GM23338 (cell line): ENCODE results near the gene HHIPL1. TPM values are rescaled to one million over a fixed set of nuclear protein-coding genes. Genes with fewer than 3 reads are reported as not detected.

Experiments used
- ATAC-seq: fragments of 200-7000 bp; cut with Tn5 transposase; 3 replicates; pipeline ENCODE4 v1.9.1; 2020
- DNase-seq: peaks from one replicate; pipeline ENCODE4 v3.0.0-alpha.2; 2015; ENCODE audit warnings: low spot score
- H2AFZ ChIP-seq: fragments of 200-600 bp; sonication (generic); 2 replicates; pipeline ENCODE4 v1.8.0; 2016; ENCODE audit warnings: antibody characterized with exemption, mild to moderate bottlenecking, moderate library complexity
- H3F3A ChIP-seq: fragments of 200-600 bp; sonication (generic); replicated peaks from 2 replicates; pipeline ENCODE4 v1.8.0; 2017; ENCODE audit warnings: antibody characterized with exemption, mixed run types, low read depth
- H3K27ac ChIP-seq: fragments of 200-600 bp; sonication (generic); 2 replicates; pipeline ENCODE4 v1.6.1; 2016; ENCODE audit warnings: low read depth
- H3K27me3 ChIP-seq: fragments of 200-600 bp; sonication (generic); 2 replicates; pipeline ENCODE4 v1.8.0; 2016; ENCODE audit warnings: mild to moderate bottlenecking, mixed run types, moderate library complexity; ENCODE audit not compliant: insufficient read depth
- H3K36me3 ChIP-seq: fragments of 200-600 bp; sonication (generic); 2 replicates; pipeline ENCODE4 v1.8.0; 2016; ENCODE audit warnings: mild to moderate bottlenecking; ENCODE audit not compliant: insufficient read depth
- H3K4me1 ChIP-seq: fragments of 200-600 bp; sonication (generic); 2 replicates; pipeline ENCODE4 v1.8.0; 2016; ENCODE audit warnings: mild to moderate bottlenecking, moderate library complexity; ENCODE audit not compliant: insufficient read depth
- H3K4me2 ChIP-seq: fragments of 200-600 bp; sonication (generic); 2 replicates; pipeline ENCODE4 v1.7.1; 2017; ENCODE audit warnings: mixed run types
- H3K4me3 ChIP-seq: fragments of 200-600 bp; sonication (generic); 2 replicates; pipeline ENCODE4 v1.6.1; 2016; ENCODE audit warnings: mixed run types
- H3K79me2 ChIP-seq: fragments of 200-600 bp; sonication (generic); replicated peaks from 2 replicates; pipeline ENCODE4 v1.8.0; 2017; ENCODE audit warnings: mild to moderate bottlenecking; ENCODE audit not compliant: insufficient read depth
- H3K9me2 ChIP-seq: fragments of 200-600 bp; sonication (generic); 2 replicates; pipeline ENCODE4 v1.8.0; 2017; ENCODE audit not compliant: insufficient read depth
- H4K20me1 ChIP-seq: fragments of 200-600 bp; sonication (generic); replicated peaks from 2 replicates; pipeline ENCODE4 v1.8.0; 2017; ENCODE audit warnings: mild to moderate bottlenecking; ENCODE audit not compliant: insufficient read depth
- H3K27ac Mint-ChIP-seq: 2 replicates; pipeline ENCODE4 v1.8.0; 2020; ENCODE audit warnings: inconsistent platforms, mild to moderate bottlenecking, moderate library complexity, mixed read lengths
- H3K27me3 Mint-ChIP-seq: 3 replicates; pipeline ENCODE4 v1.8.0; 2022; ENCODE audit warnings: low read depth, mild to moderate bottlenecking, moderate library complexity, mixed read lengths, inconsistent platforms; ENCODE audit not compliant: insufficient read depth, poor library complexity
- H3K36me3 Mint-ChIP-seq: 3 replicates; pipeline ENCODE4 v1.8.0; 2021; ENCODE audit warnings: low read depth, mild to moderate bottlenecking, inconsistent platforms, moderate library complexity, mixed read lengths
- H3K4me1 Mint-ChIP-seq: 3 replicates; pipeline ENCODE4 v1.8.0; 2020; ENCODE audit warnings: mild to moderate bottlenecking, inconsistent platforms, mixed read lengths
- H3K4me3 Mint-ChIP-seq: 3 replicates; pipeline ENCODE4 v1.8.0; 2021; ENCODE audit warnings: moderate library complexity, mild to moderate bottlenecking, inconsistent platforms, mixed read lengths
- H3K9me3 Mint-ChIP-seq: 3 replicates; pipeline ENCODE4 v1.8.0; 2020; ENCODE audit warnings: moderate library complexity, mild to moderate bottlenecking, inconsistent platforms, mixed read lengths
- EZH2phosphoT487 ChIP-seq: fragments of 200-600 bp; sonication (generic); IDR thresholded peaks from one replicate; pipeline ENCODE4 v1.8.1; 2018; ENCODE audit warnings: antibody characterized with exemption; ENCODE audit not compliant: unreplicated experiment
- JUNB ChIP-seq: IDR thresholded peaks from one replicate; pipeline ENCODE4 v1.6.1; 2016; ENCODE audit warnings: antibody characterized with exemption; ENCODE audit not compliant: unreplicated experiment
- STAT1 ChIP-seq: IDR thresholded peaks from one replicate; pipeline ENCODE4 v1.6.1; 2016; ENCODE audit warnings: antibody characterized with exemption; ENCODE audit not compliant: unreplicated experiment
- polyA plus RNA-seq: library from polyadenylated mRNA; unstranded; fragments of >200 nt; fragmentation: Nextera tagmentation; extraction: Ambion mirVana; gene quantifications from 2 replicates; pipeline ENCODE4 v1.2.1, GENCODE V29; 2016
- total RNA-seq: library from RNA; depleted of rRNA; stranded (reverse); fragments of >200 nt; shearing (Covaris generic); gene quantifications from 2 replicates; pipeline ENCODE4 v1.2.3, GENCODE V29; 2014
- TF ChIP-seq, protein P1 (sequence below), 2 experiments: fragments of 200-600 bp in 1 of 2; sonication (generic) in 1 of 2; conservative IDR thresholded peaks; 2 replicates each; pipeline versions ENCODE4 v1.5.1 to v1.6.1; 2016 to 2017; ENCODE audit warnings: antibody characterized with exemption in 2 of 2, low read depth in 2 of 2, mild to moderate bottlenecking in 2 of 2, moderate library complexity in 1 of 2
- TF ChIP-seq, protein P2 (sequence below): fragments of 250-450 bp; sonication (Bioruptor Pico); IDR thresholded peaks from 2 replicates; pipeline ENCODE4 v1.5.0; 2020; ENCODE audit warnings: mild to moderate bottlenecking, moderate library complexity

HHIPL1 gene
- total and polyA plus RNA-seq, 2 experiments from 2014 or later = 1.9 to 2.0 TPM

DNA sequence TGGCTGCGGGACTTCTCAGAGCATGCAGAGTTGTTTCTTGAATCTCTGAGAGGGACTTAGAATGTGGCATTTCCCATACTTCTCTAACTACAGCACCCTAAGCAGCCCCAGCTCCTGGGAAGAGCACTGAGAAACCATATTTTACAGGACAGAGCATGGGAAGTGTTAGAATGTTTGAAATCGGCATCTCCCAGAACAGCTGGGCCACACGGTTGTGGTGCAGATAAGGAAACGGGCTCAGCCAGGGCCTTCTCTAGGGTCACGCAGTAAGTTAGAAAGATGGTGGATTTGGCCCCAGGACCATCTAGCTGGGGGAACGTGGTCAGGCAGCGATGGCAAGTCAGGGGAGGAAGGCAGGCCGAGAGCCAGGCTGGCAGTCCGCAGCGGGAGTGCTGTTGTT, 10.5 kb upstream of the HHIPL1 start:
- Histone ChIP-seq H3K4me2 (no peak overlapping the region), H3K4me1 (no peaks in the 10 kb centered on the region), H3K9me2 (no peaks in the 10 kb centered on the region), H4K20me1 (no peaks in the 10 kb centered on the region), H3K4me3 (no peak overlapping the region), H3F3A (no peaks in the 10 kb centered on the region), H3K27me3 (no peaks in the 10 kb centered on the region), H3K79me2 (no peaks in the 10 kb centered on the region), H3K36me3 (no peaks in the 10 kb centered on the region), H2AFZ (no peak overlapping the region), H3K27ac (no peak overlapping the region)
- ATAC-seq (no peak), DNase-seq (no peak)
- peaks cover 4% of the 10 kb centered on the region for H3K27me3 Mint-ChIP-seq
- peaks cover 4% of the 10 kb centered on the region; the same call in 2 of the 3 replicates for H3K4me1 Mint-ChIP-seq
- no peak overlapping the region for H3K27ac Mint-ChIP-seq
- H3K4me3 Mint-ChIP-seq = no peak overlapping the region
- H3K36me3 Mint-ChIP-seq = no peaks in the 10 kb centered on the region
- TF ChIP-seq, protein P1, sequence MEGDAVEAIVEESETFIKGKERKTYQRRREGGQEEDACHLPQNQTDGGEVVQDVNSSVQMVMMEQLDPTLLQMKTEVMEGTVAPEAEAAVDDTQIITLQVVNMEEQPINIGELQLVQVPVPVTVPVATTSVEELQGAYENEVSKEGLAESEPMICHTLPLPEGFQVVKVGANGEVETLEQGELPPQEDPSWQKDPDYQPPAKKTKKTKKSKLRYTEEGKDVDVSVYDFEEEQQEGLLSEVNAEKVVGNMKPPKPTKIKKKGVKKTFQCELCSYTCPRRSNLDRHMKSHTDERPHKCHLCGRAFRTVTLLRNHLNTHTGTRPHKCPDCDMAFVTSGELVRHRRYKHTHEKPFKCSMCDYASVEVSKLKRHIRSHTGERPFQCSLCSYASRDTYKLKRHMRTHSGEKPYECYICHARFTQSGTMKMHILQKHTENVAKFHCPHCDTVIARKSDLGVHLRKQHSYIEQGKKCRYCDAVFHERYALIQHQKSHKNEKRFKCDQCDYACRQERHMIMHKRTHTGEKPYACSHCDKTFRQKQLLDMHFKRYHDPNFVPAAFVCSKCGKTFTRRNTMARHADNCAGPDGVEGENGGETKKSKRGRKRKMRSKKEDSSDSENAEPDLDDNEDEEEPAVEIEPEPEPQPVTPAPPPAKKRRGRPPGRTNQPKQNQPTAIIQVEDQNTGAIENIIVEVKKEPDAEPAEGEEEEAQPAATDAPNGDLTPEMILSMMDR (conservative IDR thresholded peaks at IDR 0.05; ENCODE audit: low read depth in 2 of 2) = no peak
- TF ChIP-seq EZH2phosphoT487 = no peak
- no peak for TF ChIP-seq STAT1
- TF ChIP-seq, protein P2, sequence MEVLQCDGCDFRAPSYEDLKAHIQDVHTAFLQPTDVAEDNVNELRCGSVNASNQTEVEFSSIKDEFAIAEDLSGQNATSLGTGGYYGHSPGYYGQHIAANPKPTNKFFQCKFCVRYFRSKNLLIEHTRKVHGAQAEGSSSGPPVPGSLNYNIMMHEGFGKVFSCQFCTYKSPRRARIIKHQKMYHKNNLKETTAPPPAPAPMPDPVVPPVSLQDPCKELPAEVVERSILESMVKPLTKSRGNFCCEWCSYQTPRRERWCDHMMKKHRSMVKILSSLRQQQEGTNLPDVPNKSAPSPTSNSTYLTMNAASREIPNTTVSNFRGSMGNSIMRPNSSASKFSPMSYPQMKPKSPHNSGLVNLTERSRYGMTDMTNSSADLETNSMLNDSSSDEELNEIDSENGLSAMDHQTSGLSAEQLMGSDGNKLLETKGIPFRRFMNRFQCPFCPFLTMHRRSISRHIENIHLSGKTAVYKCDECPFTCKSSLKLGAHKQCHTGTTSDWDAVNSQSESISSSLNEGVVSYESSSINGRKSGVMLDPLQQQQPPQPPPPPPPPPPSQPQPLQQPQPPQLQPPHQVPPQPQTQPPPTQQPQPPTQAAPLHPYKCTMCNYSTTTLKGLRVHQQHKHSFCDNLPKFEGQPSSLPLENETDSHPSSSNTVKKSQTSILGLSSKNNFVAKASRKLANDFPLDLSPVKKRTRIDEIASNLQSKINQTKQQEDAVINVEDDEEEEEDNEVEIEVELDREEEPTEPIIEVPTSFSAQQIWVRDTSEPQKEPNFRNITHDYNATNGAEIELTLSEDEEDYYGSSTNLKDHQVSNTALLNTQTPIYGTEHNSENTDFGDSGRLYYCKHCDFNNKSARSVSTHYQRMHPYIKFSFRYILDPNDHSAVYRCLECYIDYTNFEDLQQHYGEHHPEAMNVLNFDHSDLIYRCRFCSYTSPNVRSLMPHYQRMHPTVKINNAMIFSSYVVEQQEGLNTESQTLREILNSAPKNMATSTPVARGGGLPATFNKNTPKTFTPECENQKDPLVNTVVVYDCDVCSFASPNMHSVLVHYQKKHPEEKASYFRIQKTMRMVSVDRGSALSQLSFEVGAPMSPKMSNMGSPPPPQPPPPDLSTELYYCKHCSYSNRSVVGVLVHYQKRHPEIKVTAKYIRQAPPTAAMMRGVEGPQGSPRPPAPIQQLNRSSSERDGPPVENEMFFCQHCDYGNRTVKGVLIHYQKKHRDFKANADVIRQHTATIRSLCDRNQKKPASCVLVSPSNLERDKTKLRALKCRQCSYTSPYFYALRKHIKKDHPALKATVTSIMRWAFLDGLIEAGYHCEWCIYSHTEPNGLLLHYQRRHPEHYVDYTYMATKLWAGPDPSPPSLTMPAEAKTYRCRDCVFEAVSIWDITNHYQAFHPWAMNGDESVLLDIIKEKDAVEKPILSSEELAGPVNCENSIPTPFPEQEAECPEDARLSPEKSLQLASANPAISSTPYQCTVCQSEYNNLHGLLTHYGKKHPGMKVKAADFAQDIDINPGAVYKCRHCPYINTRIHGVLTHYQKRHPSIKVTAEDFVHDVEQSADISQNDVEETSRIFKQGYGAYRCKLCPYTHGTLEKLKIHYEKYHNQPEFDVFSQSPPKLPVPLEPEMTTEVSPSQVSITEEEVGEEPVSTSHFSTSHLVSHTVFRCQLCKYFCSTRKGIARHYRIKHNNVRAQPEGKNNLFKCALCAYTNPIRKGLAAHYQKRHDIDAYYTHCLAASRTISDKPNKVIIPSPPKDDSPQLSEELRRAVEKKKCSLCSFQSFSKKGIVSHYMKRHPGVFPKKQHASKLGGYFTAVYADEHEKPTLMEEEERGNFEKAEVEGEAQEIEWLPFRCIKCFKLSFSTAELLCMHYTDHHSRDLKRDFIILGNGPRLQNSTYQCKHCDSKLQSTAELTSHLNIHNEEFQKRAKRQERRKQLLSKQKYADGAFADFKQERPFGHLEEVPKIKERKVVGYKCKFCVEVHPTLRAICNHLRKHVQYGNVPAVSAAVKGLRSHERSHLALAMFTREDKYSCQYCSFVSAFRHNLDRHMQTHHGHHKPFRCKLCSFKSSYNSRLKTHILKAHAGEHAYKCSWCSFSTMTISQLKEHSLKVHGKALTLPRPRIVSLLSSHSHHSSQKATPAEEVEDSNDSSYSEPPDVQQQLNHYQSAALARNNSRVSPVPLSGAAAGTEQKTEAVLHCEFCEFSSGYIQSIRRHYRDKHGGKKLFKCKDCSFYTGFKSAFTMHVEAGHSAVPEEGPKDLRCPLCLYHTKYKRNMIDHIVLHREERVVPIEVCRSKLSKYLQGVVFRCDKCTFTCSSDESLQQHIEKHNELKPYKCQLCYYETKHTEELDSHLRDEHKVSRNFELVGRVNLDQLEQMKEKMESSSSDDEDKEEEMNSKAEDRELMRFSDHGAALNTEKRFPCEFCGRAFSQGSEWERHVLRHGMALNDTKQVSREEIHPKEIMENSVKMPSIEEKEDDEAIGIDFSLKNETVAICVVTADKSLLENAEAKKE (CRISPR knock-in tag) = no peak
- TF ChIP-seq JUNB = no peak
- H3K9me3 Mint-ChIP-seq = no peaks in the 10 kb centered on the region
